Immature natural killer cell (primary cell): ENCODE results near the gene JAG2. TPM values are rescaled to one million over a fixed set of nuclear protein-coding genes. Genes with fewer than 3 reads are reported as not detected.
A peak's percentile ranks its signal among the peaks of the same experiment; 100 is the strongest.

Source experiments
- DNase-seq, 3 donors: peaks; one replicate each; pipeline ENCODE4 v3.0.0; 2022; ENCODE audit warnings: mixed read lengths in 1 of 3
- H3K27ac Mint-ChIP-seq, 6 donors: one replicate each; pipeline ENCODE4 v1.8.0; 2020; ENCODE audit warnings: mixed read lengths in 6 of 6, mild to moderate bottlenecking in 5 of 6, inconsistent platforms in 4 of 6, moderate library complexity in 3 of 6
- H3K27me3 Mint-ChIP-seq, 3 donors: one replicate each; pipeline ENCODE4 v1.8.0; 2020 to 2021; ENCODE audit warnings: low read depth in 3 of 3, mild to moderate bottlenecking in 3 of 3, mixed read lengths in 3 of 3, moderate library complexity in 3 of 3, inconsistent platforms in 1 of 3
- H3K36me3 Mint-ChIP-seq, 3 donors: one replicate each; pipeline ENCODE4 v1.8.0; 2020; ENCODE audit warnings: mixed read lengths in 3 of 3, inconsistent platforms in 2 of 3, mild to moderate bottlenecking in 2 of 3
- H3K4me1 Mint-ChIP-seq, 2 donors: one replicate each; pipeline ENCODE4 v1.8.0; 2020; ENCODE audit warnings: inconsistent platforms in 2 of 2, mild to moderate bottlenecking in 2 of 2, mixed read lengths in 2 of 2, moderate library complexity in 1 of 2
- H3K4me3 Mint-ChIP-seq, 5 donors: one replicate each; pipeline ENCODE4 v1.8.0; 2020; ENCODE audit warnings: mild to moderate bottlenecking in 5 of 5, mixed read lengths in 5 of 5, inconsistent platforms in 3 of 5, moderate library complexity in 3 of 5
- H3K9me3 Mint-ChIP-seq, 6 donors: one replicate each; pipeline ENCODE4 v1.8.0; 2020; ENCODE audit warnings: mild to moderate bottlenecking in 6 of 6, mixed read lengths in 6 of 6, inconsistent platforms in 4 of 6, moderate library complexity in 3 of 6
- polyA plus RNA-seq, 3 donors: library from polyadenylated mRNA; unstranded; fragments of 300-500 nt; fragmentation: Illumina TruSeq; gene quantifications; one replicate each; pipeline ENCODE4 v1.2.3, GENCODE V29; 2021

JAG2 gene
- under 1 TPM in 2 of 3 donors, not detected in 1; 0.17 to 0.39 TPM for polyA plus RNA-seq

- H3K27ac Mint-ChIP-seq = peak within 1 kb of the TSS in 2 of 6 donors; percentile 71 to 80
- peak; percentile 43 to 52 (median 51) for DNase-seq
- H3K4me1 Mint-ChIP-seq = peaks cover 0 to 12% of the 10 kb centered on the region in 2 donors
- H3K4me3 Mint-ChIP-seq = peak within 1 kb of the TSS; percentile 70 to 84 (median 77)
- H3K36me3 Mint-ChIP-seq = no peaks in the 10 kb centered on the region
- peaks cover 6 to 9% (median 7%) of the 10 kb centered on the region in 3 donors for H3K27me3 Mint-ChIP-seq
- no peaks in the 10 kb centered on the region for H3K9me3 Mint-ChIP-seq
These were observed at the start of gene JAG2 for GRCh38 chr14:105168496-105168978. Gene JAG2 (minus strand): TSS chr14:105168776. CDS start chr14:105168420, 356 bp downstream.

DNA sequence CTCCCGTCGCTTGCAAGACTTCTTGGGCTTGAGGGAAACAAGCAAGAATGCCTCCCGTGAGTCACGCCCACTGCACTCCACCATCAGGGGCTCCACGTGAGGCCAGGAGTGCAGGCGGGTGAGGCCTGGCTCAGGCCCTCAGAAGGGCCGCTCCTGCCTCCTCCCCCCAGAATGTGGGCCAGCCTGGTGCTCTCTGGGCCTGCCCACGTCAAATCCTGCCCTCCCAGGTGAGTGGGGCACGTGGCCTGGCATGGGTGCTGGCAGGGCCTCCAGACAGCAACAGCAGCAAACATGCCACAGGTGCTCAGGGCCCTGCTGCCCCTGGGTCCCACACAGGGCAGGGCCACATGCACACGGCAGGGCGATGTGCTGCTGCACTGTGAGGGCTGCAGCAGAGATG lies 49.2 kb upstream of the JAG2 start:
- no peaks in the 10 kb centered on the region for H3K9me3 Mint-ChIP-seq
- DNase-seq = no peak
- no peak overlapping the region for H3K4me3 Mint-ChIP-seq
- H3K27ac Mint-ChIP-seq = no peak overlapping the region
- H3K27me3 Mint-ChIP-seq = peaks cover 0 to 5% (median 1%) of the 10 kb centered on the region in 3 donors
- H3K4me1 Mint-ChIP-seq = peaks cover 2 to 12% of the 10 kb centered on the region in 2 donors
- H3K36me3 Mint-ChIP-seq = peaks cover 5 to 17% (median 6%) of the 10 kb centered on the region in 3 donors

- Mint-ChIP-seq H3K27ac (no peak overlapping the region), H3K36me3 (peaks cover 0 to 10% (median 5%) of the 10 kb centered on the region in 3 donors), H3K9me3 (no peaks in the 10 kb centered on the region), H3K4me1 (peaks cover 2 to 12% of the 10 kb centered on the region in 2 donors), H3K4me3 (no peak overlapping the region), H3K27me3 (peaks cover 0 to 5% (median 0%) of the 10 kb centered on the region in 3 donors)
- DNase-seq = no peak
These were observed 48.1 kb upstream of the JAG2 start for GRCh38 chr14:105216490-105217247.

- Mint-ChIP-seq H3K36me3 (peaks cover 0 to 10% (median 5%) of the 10 kb centered on the region in 3 donors), H3K4me1 (peaks cover 2 to 12% of the 10 kb centered on the region in 2 donors), H3K27me3 (no peaks in the 10 kb centered on the region), H3K4me3 (no peak overlapping the region), H3K9me3 (no peaks in the 10 kb centered on the region), H3K27ac (peak overlapping the region in 4 of 6 donors; percentile 47 to 76 (median 48))
- DNase-seq = no peak
These were observed 47.0 kb upstream of the JAG2 start for GRCh38 chr14:105215602-105216001.

DNA sequence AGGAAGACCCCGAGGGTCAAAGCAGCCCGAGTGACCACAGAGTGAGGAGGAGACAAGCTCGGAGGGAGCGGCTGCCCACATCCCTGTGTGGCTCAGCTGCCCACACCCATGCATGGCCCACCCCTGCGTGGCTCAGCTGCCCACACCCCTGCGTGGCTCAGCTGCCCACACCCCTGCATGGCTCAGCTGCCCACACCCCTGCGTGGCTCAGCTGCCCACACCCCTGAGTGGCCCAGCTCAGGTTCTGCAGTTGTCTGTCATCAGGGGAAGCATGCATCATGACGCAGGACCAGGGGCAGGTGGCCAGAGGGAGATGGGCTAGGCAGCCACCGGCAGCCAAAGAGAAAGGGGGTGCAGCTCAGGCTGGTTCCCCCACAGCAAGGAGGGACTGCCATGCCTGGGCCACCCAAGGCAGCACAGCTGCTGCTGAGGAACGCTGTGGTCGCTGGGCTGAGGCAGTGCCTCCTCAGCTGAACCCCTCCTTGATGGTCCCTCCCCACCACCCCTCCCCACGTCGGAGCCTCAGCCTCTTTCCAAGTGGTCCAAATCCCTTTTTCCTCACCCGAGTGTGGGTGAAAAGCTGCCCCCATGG lies 45.8 kb upstream of the JAG2 start:
- no peak overlapping the region for H3K27ac Mint-ChIP-seq
- DNase-seq = no peak
- H3K36me3 Mint-ChIP-seq = peaks cover 0 to 10% (median 5%) of the 10 kb centered on the region in 3 donors
- H3K9me3 Mint-ChIP-seq = no peaks in the 10 kb centered on the region
- no peaks in the 10 kb centered on the region for H3K27me3 Mint-ChIP-seq
- H3K4me1 Mint-ChIP-seq = peaks cover 2 to 12% of the 10 kb centered on the region in 2 donors
- H3K4me3 Mint-ChIP-seq = no peak overlapping the region

- Mint-ChIP-seq H3K4me3 (no peak overlapping the region), H3K27ac (no peak overlapping the region)
These were observed 44.8 kb upstream of the JAG2 start for GRCh38 chr14:105213361-105213760.

GRCh38 chr14:105212541-105213300 lies 44.1 kb upstream of the JAG2 start:
- peak overlapping the region in 1 of 6 donors; percentile 10 for H3K27ac Mint-ChIP-seq
- H3K36me3 Mint-ChIP-seq = peaks cover 0 to 10% (median 5%) of the 10 kb centered on the region in 3 donors
- DNase-seq = no peak

More at GRCh38 chr14:105213361-105213760, 44.8 kb upstream of the JAG2 start:
- H3K9me3 Mint-ChIP-seq = no peaks in the 10 kb centered on the region
- DNase-seq = no peak
- peaks cover 2 to 12% of the 10 kb centered on the region in 2 donors for H3K4me1 Mint-ChIP-seq
- H3K36me3 Mint-ChIP-seq = peaks cover 0 to 10% (median 5%) of the 10 kb centered on the region in 3 donors
- H3K27me3 Mint-ChIP-seq = no peaks in the 10 kb centered on the region

GRCh38 chr14:105211758-105212089 lies 43.1 kb upstream of the JAG2 start:
- Mint-ChIP-seq H3K27me3 (peaks cover 0 to 1% (median 0%) of the 10 kb centered on the region in 3 donors), H3K4me3 (no peak overlapping the region)
- no peak for DNase-seq

More at GRCh38 chr14:105212541-105213300, 44.1 kb upstream of the JAG2 start:
- no peaks in the 10 kb centered on the region for H3K9me3 Mint-ChIP-seq
- H3K4me3 Mint-ChIP-seq = no peak overlapping the region
- H3K27me3 Mint-ChIP-seq = peaks cover 0 to 1% (median 0%) of the 10 kb centered on the region in 3 donors
- peaks cover 2 to 12% of the 10 kb centered on the region in 2 donors for H3K4me1 Mint-ChIP-seq

GRCh38 chr14:105211086-105211757 lies 42.6 kb upstream of the JAG2 start:
- Mint-ChIP-seq H3K4me1 (peaks cover 2 to 12% of the 10 kb centered on the region in 2 donors), H3K27ac (no peak overlapping the region), H3K27me3 (peaks cover 0 to 4% (median 1%) of the 10 kb centered on the region in 3 donors), H3K9me3 (no peaks in the 10 kb centered on the region), H3K36me3 (peaks cover 0 to 10% (median 5%) of the 10 kb centered on the region in 3 donors), H3K4me3 (no peak overlapping the region)
- no peak for DNase-seq

More at GRCh38 chr14:105211758-105212089, 43.1 kb upstream of the JAG2 start:
- H3K36me3 Mint-ChIP-seq = peaks cover 0 to 10% (median 5%) of the 10 kb centered on the region in 3 donors
- no peaks in the 10 kb centered on the region for H3K9me3 Mint-ChIP-seq
- no peak overlapping the region for H3K27ac Mint-ChIP-seq
- H3K4me1 Mint-ChIP-seq = peaks cover 2 to 12% of the 10 kb centered on the region in 2 donors

- peaks cover 0 to 2% (median 0%) of the 10 kb centered on the region in 3 donors for H3K36me3 Mint-ChIP-seq
- H3K9me3 Mint-ChIP-seq = no peaks in the 10 kb centered on the region
- peaks cover 2 to 6% of the 10 kb centered on the region in 2 donors for H3K4me1 Mint-ChIP-seq
- H3K4me3 Mint-ChIP-seq = no peak overlapping the region
- peaks cover 0 to 7% (median 1%) of the 10 kb centered on the region in 3 donors for H3K27me3 Mint-ChIP-seq
- no peak for DNase-seq
- no peak overlapping the region for H3K27ac Mint-ChIP-seq
These were observed 41.9 kb upstream of the JAG2 start for GRCh38 chr14:105210266-105211025.

DNA sequence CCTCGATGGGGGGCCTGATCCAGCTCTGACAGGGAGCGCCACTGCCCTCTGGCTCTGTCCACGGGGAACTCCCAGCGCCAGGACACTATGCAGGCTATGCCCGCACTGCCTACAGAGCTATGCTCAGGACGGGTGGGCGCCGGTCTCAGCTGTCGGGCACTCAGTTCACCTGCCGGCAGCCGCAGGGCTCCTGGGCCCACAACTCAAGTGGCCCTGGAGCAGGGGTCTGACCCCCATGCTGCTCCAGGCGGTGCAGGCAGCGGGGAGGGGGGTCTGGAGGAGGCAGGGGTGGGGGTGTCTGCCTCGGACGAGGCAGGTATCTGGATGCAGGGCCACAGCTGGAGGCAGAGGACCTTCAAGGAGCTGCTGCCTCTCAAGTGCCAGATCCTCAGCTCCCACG lies 41.1 kb upstream of the JAG2 start:
- no peak for DNase-seq
- Mint-ChIP-seq H3K27ac (no peak overlapping the region), H3K27me3 (peaks cover 0 to 7% (median 1%) of the 10 kb centered on the region in 3 donors), H3K4me3 (no peak overlapping the region), H3K4me1 (no peaks in the 10 kb centered on the region), H3K36me3 (no peaks in the 10 kb centered on the region), H3K9me3 (no peaks in the 10 kb centered on the region)

GRCh38 chr14:105209091-105209490 lies 40.5 kb upstream of the JAG2 start:
- H3K27ac Mint-ChIP-seq = no peak overlapping the region
- H3K27me3 Mint-ChIP-seq = peaks cover 0 to 9% (median 1%) of the 10 kb centered on the region in 3 donors
- H3K4me3 Mint-ChIP-seq = no peak overlapping the region

More at GRCh38 chr14:105209091-105209490, 40.5 kb upstream of the JAG2 start:
- Mint-ChIP-seq H3K9me3 (no peaks in the 10 kb centered on the region), H3K4me1 (no peaks in the 10 kb centered on the region), H3K36me3 (no peaks in the 10 kb centered on the region)
- DNase-seq = no peak
